WTC11 (cell line): ENCODE data around the gene URB1.

ENCODE experiments used
- ATF6 ChIP-seq: sonication (generic); formaldehyde crosslinking; IDR thresholded peaks from 2 replicates; pipeline ENCODE4 v1.8.1; 2023; ENCODE audit warnings: mild to moderate bottlenecking, missing genetic modification reagents
- CTCF ChIP-seq: fragments of 200-600 bp; IDR thresholded peaks from 2 replicates; pipeline ENCODE4 v1.8.0; 2022; ENCODE audit warnings: antibody characterized with exemption
- ELF4 ChIP-seq: sonication (generic); formaldehyde crosslinking; IDR thresholded peaks from 2 replicates; pipeline ENCODE4 v1.8.1; 2022; ENCODE audit warnings: low read depth, mild to moderate bottlenecking, moderate library complexity, missing genetic modification reagents
- FOXK1 ChIP-seq: sonication (generic); formaldehyde crosslinking; IDR thresholded peaks from 2 replicates; pipeline ENCODE4 v1.8.0; 2022; ENCODE audit warnings: mild to moderate bottlenecking, moderate library complexity, missing genetic modification reagents
- NFE2L1 ChIP-seq: sonication (generic); formaldehyde crosslinking; IDR thresholded peaks from 2 replicates; pipeline ENCODE4 v1.8.1; 2023; ENCODE audit warnings: missing genetic modification reagents
- SP1 ChIP-seq: sonication (generic); formaldehyde crosslinking; conservative IDR thresholded peaks from 2 replicates; pipeline ENCODE4 v1.8.1; 2022; ENCODE audit warnings: missing genetic modification reagents
- TEAD4 ChIP-seq: sonication (generic); formaldehyde crosslinking; IDR thresholded peaks from 2 replicates; pipeline ENCODE4 v1.8.0; 2022; ENCODE audit warnings: mild to moderate bottlenecking, missing genetic modification reagents
- TF ChIP-seq, protein P1 (sequence below): sonication (generic); formaldehyde crosslinking; IDR thresholded peaks from 2 replicates; pipeline ENCODE4 v1.8.1; 2022; ENCODE audit warnings: missing genetic modification reagents, borderline replicate concordance
- TF ChIP-seq, protein P2 (sequence below): sonication (generic); formaldehyde crosslinking; IDR thresholded peaks from 2 replicates; pipeline ENCODE4 v1.8.0; 2023; ENCODE audit warnings: missing genetic modification reagents, mild to moderate bottlenecking, borderline replicate concordance

- TF ChIP-seq, protein P1, sequence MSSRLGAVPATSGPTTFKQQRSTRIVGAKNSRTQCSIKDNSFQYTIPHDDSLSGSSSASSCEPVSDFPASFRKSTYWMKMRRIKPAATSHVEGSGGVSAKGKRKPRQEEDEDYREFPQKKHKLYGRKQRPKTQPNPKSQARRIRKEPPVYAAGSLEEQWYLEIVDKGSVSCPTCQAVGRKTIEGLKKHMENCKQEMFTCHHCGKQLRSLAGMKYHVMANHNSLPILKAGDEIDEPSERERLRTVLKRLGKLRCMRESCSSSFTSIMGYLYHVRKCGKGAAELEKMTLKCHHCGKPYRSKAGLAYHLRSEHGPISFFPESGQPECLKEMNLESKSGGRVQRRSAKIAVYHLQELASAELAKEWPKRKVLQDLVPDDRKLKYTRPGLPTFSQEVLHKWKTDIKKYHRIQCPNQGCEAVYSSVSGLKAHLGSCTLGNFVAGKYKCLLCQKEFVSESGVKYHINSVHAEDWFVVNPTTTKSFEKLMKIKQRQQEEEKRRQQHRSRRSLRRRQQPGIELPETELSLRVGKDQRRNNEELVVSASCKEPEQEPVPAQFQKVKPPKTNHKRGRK, result no peak
- TF ChIP-seq CTCF (no peak), TEAD4 (CRISPR knock-in tag) (no peak), ATF6 (CRISPR knock-in tag) (no peak), NFE2L1 (no peak), ELF4 (CRISPR knock-in tag) (no peak), FOXK1 (no peak), SP1 (CRISPR knock-in tag) (no peak)
- TF ChIP-seq, protein P2, sequence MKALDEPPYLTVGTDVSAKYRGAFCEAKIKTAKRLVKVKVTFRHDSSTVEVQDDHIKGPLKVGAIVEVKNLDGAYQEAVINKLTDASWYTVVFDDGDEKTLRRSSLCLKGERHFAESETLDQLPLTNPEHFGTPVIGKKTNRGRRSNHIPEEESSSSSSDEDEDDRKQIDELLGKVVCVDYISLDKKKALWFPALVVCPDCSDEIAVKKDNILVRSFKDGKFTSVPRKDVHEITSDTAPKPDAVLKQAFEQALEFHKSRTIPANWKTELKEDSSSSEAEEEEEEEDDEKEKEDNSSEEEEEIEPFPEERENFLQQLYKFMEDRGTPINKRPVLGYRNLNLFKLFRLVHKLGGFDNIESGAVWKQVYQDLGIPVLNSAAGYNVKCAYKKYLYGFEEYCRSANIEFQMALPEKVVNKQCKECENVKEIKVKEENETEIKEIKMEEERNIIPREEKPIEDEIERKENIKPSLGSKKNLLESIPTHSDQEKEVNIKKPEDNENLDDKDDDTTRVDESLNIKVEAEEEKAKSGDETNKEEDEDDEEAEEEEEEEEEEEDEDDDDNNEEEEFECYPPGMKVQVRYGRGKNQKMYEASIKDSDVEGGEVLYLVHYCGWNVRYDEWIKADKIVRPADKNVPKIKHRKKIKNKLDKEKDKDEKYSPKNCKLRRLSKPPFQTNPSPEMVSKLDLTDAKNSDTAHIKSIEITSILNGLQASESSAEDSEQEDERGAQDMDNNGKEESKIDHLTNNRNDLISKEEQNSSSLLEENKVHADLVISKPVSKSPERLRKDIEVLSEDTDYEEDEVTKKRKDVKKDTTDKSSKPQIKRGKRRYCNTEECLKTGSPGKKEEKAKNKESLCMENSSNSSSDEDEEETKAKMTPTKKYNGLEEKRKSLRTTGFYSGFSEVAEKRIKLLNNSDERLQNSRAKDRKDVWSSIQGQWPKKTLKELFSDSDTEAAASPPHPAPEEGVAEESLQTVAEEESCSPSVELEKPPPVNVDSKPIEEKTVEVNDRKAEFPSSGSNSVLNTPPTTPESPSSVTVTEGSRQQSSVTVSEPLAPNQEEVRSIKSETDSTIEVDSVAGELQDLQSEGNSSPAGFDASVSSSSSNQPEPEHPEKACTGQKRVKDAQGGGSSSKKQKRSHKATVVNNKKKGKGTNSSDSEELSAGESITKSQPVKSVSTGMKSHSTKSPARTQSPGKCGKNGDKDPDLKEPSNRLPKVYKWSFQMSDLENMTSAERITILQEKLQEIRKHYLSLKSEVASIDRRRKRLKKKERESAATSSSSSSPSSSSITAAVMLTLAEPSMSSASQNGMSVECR, result no peak
Observed at GRCh38 chr21:32381571-32381970, 11.2 kb downstream of the URB1 start.
